Pancreas (tissue), 10 donors: ENCODE data around the gene MED31. TPM values are rescaled to one million over a fixed set of nuclear protein-coding genes. Genes with fewer than 3 reads are reported as not detected.

Experiments
- ATAC-seq, 4 donors: fragments of 200-7000 bp; cut with Tn5 transposase; one replicate each; pipeline versions ENCODE4 v1.8.0 to v1.9.1; 2020; ENCODE audit warnings: mild to moderate bottlenecking in 4 of 4, moderate library complexity in 4 of 4
- DNase-seq, 6 donors: peaks; one replicate each; pipeline ENCODE4 v3.0.0-alpha.2; 2020
- FAIRE-seq: peaks from 2 replicates; lab custom pipeline; 2012; peaks lifted over from hg19 to GRCh38; lab: Jason Lieb, UNC
- H3K27ac ChIP-seq, 4 donors: fragments of 200-600 bp; sonication (generic); 1 replicate in 3 of 4; 2 replicates in 1 of 4; pipeline versions ENCODE4 v1.5.0 to v1.8.0; 2020
- H3K27me3 ChIP-seq, 4 donors: fragments of 200-600 bp; one replicate each; pipeline ENCODE4 v1.8.0; 2021
- H3K36me3 ChIP-seq, 3 donors: fragments of 200-600 bp; sonication (generic) in 1 of 3; one replicate each; pipeline versions ENCODE4 v1.5.0 to v1.8.0; 2020 to 2021
- H3K4me1 ChIP-seq, 3 donors: fragments of 200-600 bp; one replicate each; pipeline ENCODE4 v1.8.0; 2021
- H3K4me3 ChIP-seq, 4 donors: fragments of 200-600 bp; sonication (generic) in 2 of 4; one replicate each; pipeline versions ENCODE4 v1.5.0 to v1.8.0; 2020 to 2021
- H3K9me3 ChIP-seq, 4 donors: fragments of 200-600 bp; one replicate each; pipeline ENCODE4 v1.8.0; 2021
- CTCF ChIP-seq, 4 donors: fragments of 200-600 bp; sonication (generic) in 3 of 4; IDR thresholded peaks; one replicate each; pipeline versions ENCODE4 v1.5.0 to v1.8.0; 2021; ENCODE audit warnings: antibody characterized with exemption in 4 of 4
- WGBS, 2 donors: extraction: QIAGEN DNeasy Blood & Tissue Kit; methylation state at CpG; one replicate each; pipeline ENCODE4 v1.1.7; 2013; 5-methylcytosine and 5-hydroxymethylcytosine counted together
- intact Hi-C, 3 donors: fragments of 100-400 bp; cut with DNase I; formaldehyde crosslinking; loops; one replicate each; pipeline versions ENCODE4 v1.11.1 to v1.14.2; 2022
- polyA plus RNA-seq, 2 donors: library from polyadenylated mRNA; stranded (reverse); fragments of 200-250 nt; gene quantifications; one replicate each; pipeline ENCODE4 v1.2.3, GENCODE V29; 2013
- total RNA-seq, 6 donors: library from RNA; stranded (reverse); fragmentation: NEBNext Ultra II Directional in 4 of 6; extraction: Animal tissue kit (Norgen Biotek cat#: 25700) in 4 of 6; gene quantifications; one replicate each; pipeline versions ENCODE4 v1.2.1 to v1.2.4, GENCODE V29; 2021 to 2023
- donor health status: healthy with polysubstance abuse.
- donor health status: DM: no; HTN: no; CAD: no; lungs with moderate emphysema.
- donor health status: DM: no; HTN: no; CAD: no.
- donor health status: control.
- donor health status: control.
- donor health status: Bipolar disorder and iron deficiency.
- donor health status: DM: yes; HTN: yes; CAD: no.
- donor health status: DM: no; HTN: no; CAD: no.
- donor health status: DM: no; HTN: no; CAD: no.
- donor health status: DM: yes; HTN: yes; CAD: no.

Gene MED31
- total and polyA plus RNA-seq, 8 donors: 2.2 to 14.5 (median 6.4) TPM

GRCh38 chr17:6626616-6627015 lies 24.8 kb downstream of the MED31 start:
- intact Hi-C loops: no loop called here
- 88 to 96% methylated on average over 6 of the region's 6 CpGs for WGBS, 2 donors
- peaks cover 0 to 19% (median 2%) of the 10 kb centered on the region in 3 donors for H3K36me3 ChIP-seq

GRCh38 chr17:6623941-6624340 lies 27.5 kb downstream of the MED31 start:
- intact Hi-C loops: no loop called here
- no peak for DNase-seq
- TF ChIP-seq CTCF (IDR thresholded peaks at IDR 0.05): no peak
- Histone ChIP-seq H3K27me3 (no peaks in the 10 kb centered on the region), H3K4me1 (no peaks in the 10 kb centered on the region), H3K4me3 (no peak overlapping the region), H3K9me3 (no peaks in the 10 kb centered on the region), H3K27ac (no peak overlapping the region), H3K36me3 (peaks cover 0 to 30% (median 3%) of the 10 kb centered on the region in 3 donors)
- 97% methylated on average over 3 of the region's 3 CpGs for WGBS, 2 donors
- ATAC-seq: no peak
- no peak for FAIRE-seq

More at GRCh38 chr17:6626616-6627015, 24.8 kb downstream of the MED31 start:
- no peak for ATAC-seq
- FAIRE-seq: no peak
- no peak overlapping the region for H3K27ac ChIP-seq
- H3K9me3 ChIP-seq: no peaks in the 10 kb centered on the region
- no peaks in the 10 kb centered on the region for H3K4me1 ChIP-seq
- no peak for TF ChIP-seq CTCF (IDR thresholded peaks at IDR 0.05)
- no peak overlapping the region for H3K4me3 ChIP-seq
- no peak for DNase-seq
- H3K27me3 ChIP-seq: no peaks in the 10 kb centered on the region

- no peak overlapping the region for H3K4me3 ChIP-seq
- H3K4me1 ChIP-seq: no peaks in the 10 kb centered on the region
- no peaks in the 10 kb centered on the region for H3K27me3 ChIP-seq
- peaks cover 0 to 47% (median 0%) of the 10 kb centered on the region in 3 donors for H3K36me3 ChIP-seq
- intact Hi-C loops: no loop called here
- FAIRE-seq: no peak
- ATAC-seq: no peak
- no peak for DNase-seq
- no peak overlapping the region for H3K27ac ChIP-seq
- 95 to 98% methylated on average over 4 of the region's 4 CpGs for WGBS, 2 donors
- TF ChIP-seq CTCF (IDR thresholded peaks at IDR 0.05): no peak
- H3K9me3 ChIP-seq: no peaks in the 10 kb centered on the region
Observed at GRCh38 chr17:6611231-6611630, 40.2 kb downstream of the MED31 start.

GRCh38 chr17:6610011-6610410 lies 41.4 kb downstream of the MED31 start:
- H3K4me1 ChIP-seq: no peaks in the 10 kb centered on the region
- 93 to 97% methylated on average over 5 of the region's 5 CpGs for WGBS, 2 donors
- DNase-seq (no peak), FAIRE-seq (no peak), ATAC-seq (no peak)
- H3K36me3 ChIP-seq: peaks cover 0 to 48% (median 0%) of the 10 kb centered on the region in 3 donors
- no peak for TF ChIP-seq CTCF (IDR thresholded peaks at IDR 0.05)
- H3K27ac ChIP-seq: no peak overlapping the region
- H3K4me3 ChIP-seq: no peak overlapping the region
- intact Hi-C loops: no loop called here
- H3K27me3 ChIP-seq: no peaks in the 10 kb centered on the region
- no peaks in the 10 kb centered on the region for H3K9me3 ChIP-seq

GRCh38 chr17:6608321-6608720 lies 43.1 kb downstream of the MED31 start:
- intact Hi-C loops: no loop called here
- FAIRE-seq: no peak
- H3K27ac ChIP-seq: no peak overlapping the region
- H3K4me3 ChIP-seq: no peak overlapping the region
- no peak for TF ChIP-seq CTCF (IDR thresholded peaks at IDR 0.05)
- H3K4me1 ChIP-seq: no peaks in the 10 kb centered on the region
- ATAC-seq: no peak
- H3K27me3 ChIP-seq: no peaks in the 10 kb centered on the region
- no peaks in the 10 kb centered on the region for H3K9me3 ChIP-seq
- DNase-seq: no peak
- 85 to 90% methylated on average over 3 of the region's 3 CpGs for WGBS, 2 donors
- H3K36me3 ChIP-seq: peaks cover 0 to 48% (median 0%) of the 10 kb centered on the region in 3 donors
